AG04449 (cell line): ENCODE data around the gene WDR18.

ENCODE experiments used
- CTCF ChIA-PET: fragments of 350-600 bp; formaldehyde crosslinking; extraction: SDS; loops from one replicate; lab custom pipeline; 2021; ENCODE audit warnings: antibody characterized with exemption; lab: Yijun Ruan, JAX
- POLR2A ChIA-PET: fragments of 400-600, 350-600 bp; formaldehyde crosslinking; extraction: SDS; loops from one replicate; lab custom pipeline; 2020; ENCODE audit warnings: antibody characterized with exemption, inconsistent platforms; lab: Yijun Ruan, JAX
- DNase-seq: peaks from one replicate; pipeline ENCODE4 v3.0.0-alpha.2; 2010; ENCODE audit warnings: low read depth, low spot score
- H3K4me3 ChIP-seq: 2 replicates; pipeline ENCODE4 v1.5.1; 2011; ENCODE audit warnings: low read depth, mild to moderate bottlenecking, control low read depth, low read length
- TF ChIP-seq, protein P1 (sequence below): IDR thresholded peaks from one replicate; pipeline ENCODE4 v1.5.1; 2011; ENCODE audit warnings: mild to moderate bottlenecking, moderate library complexity, low read length, control low read depth, inconsistent platforms; ENCODE audit not compliant: insufficient read depth; ENCODE audit errors: missing control alignments

Gene WDR18

DNA sequence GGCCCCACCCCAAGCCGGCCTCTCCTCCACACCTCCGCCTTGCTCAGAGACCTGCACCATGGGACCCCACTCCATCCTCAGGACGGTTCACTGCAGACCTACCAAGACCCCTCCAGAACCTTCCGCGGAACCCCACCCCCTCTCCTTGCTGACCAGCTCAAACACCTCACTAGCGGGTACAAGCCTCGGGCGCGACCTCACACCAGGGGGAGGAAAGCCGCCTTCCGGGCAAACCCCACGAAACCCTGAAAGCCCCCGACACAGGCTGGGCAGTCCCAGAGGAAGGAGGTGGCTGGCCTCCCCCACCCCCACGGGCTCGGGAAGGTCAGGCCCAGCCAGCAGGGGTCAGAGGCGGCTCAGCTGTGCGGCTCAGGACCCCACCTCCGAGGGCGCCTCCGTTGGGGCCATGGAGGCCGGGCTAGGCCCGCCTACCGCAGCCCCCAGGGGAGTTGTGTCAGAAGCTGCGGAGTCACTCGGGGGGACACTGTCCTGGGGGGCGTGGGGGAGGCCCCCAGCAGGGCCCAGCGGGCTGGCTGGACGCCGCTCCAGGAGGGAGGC, 25.9 kb downstream of the WDR18 start:
- H3K4me3 ChIP-seq, result no peak overlapping the region
- ChIA-PET CTCF (interaction anchor here (1.5 kb wide), 1 partner anchor 10 kb away, joined by 3 read pairs; no protein-coding TSS in a partner anchor), POLR2A (interaction anchor here (0.8 to 1.2 kb wide), 2 partner anchors 11 to 254 kb away, joined by 3 to 4 read pairs; partner anchors contain the start of genes RNU6-2 and TMEM259)
- DNase-seq, result no peak
- TF ChIP-seq, protein P1, sequence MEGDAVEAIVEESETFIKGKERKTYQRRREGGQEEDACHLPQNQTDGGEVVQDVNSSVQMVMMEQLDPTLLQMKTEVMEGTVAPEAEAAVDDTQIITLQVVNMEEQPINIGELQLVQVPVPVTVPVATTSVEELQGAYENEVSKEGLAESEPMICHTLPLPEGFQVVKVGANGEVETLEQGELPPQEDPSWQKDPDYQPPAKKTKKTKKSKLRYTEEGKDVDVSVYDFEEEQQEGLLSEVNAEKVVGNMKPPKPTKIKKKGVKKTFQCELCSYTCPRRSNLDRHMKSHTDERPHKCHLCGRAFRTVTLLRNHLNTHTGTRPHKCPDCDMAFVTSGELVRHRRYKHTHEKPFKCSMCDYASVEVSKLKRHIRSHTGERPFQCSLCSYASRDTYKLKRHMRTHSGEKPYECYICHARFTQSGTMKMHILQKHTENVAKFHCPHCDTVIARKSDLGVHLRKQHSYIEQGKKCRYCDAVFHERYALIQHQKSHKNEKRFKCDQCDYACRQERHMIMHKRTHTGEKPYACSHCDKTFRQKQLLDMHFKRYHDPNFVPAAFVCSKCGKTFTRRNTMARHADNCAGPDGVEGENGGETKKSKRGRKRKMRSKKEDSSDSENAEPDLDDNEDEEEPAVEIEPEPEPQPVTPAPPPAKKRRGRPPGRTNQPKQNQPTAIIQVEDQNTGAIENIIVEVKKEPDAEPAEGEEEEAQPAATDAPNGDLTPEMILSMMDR, result no peak

DNA sequence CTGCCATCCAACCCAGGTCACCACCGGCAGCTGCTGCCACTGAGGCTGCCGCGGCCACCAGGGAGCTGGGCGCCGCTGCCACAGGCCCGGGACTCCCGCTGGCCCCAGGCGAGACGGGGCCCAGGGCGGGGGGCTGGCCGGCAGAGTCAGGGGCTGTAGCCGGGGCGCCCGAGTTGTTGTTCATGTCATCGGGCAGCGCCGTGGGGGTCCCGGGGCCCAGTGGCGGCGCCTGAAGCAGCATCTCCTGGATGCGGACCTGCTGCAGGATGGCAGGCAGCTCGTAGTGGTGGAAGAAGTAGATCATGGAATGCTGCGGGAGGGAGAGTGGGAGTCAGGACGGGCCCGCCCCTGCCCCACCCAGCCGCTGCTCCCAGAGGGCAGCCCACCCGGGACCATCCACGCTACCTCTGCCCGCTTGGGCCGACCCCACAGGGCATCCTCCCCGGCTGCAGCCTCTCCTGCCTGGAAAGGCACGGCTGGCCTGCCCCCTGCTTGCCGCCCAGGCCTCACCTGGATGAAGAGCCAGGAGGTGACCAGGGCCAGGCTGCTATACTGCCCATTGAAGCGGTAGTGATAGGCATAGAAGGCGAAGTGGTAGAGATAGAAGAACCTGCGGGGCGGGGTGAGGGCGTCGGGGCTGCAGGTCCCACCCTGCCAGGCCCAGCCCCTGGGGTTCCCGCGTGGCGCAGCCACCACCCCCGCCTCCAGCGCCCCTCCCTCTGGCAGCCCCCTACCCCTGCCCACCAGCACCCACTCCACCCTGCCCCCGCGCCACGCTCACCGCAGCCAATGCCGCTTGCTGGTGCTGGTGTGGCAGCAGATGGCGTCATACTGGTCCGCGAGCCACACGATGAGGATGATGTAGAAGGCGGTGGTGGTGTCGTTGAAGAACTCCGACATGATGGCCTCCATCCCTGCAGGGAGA, 26.7 kb downstream of the WDR18 start:
- TF ChIP-seq, protein P1, result no peak
- H3K4me3 ChIP-seq, result no peak overlapping the region
- no peak for DNase-seq
- ChIA-PET POLR2A (interaction anchor here (1.2 kb wide), 1 partner anchor 10 kb away, joined by 4 read pairs; the partner anchor contains the start of genes RNU6-2 and TMEM259), CTCF (interaction anchor here (1.5 kb wide), 1 partner anchor 9 kb away, joined by 3 read pairs; no protein-coding TSS in a partner anchor)

DNA sequence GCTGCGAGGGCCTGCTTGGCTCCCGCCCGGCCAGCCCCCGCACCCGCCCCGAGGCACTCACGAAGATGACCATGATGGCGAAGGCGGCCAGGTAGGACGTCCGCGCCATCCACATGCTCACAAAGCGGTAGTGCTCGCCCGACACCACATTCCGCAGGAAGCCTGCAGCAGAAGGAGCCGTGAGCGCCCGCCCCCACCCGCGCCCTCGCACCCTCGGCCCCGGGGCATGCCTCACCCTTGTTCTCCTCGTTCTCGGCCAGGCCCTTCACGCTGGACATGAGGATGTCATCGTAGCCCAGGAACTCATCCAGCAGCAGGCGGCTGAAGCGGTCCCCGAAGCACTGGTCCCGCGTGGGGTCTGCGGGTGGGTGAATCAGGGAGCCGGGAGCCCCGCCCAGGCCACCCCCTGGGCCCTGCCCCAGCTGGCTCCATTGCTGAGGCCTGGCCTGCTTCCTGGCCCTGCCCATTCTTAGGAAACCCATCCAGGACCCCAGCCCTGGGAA, 27.7 kb downstream of the WDR18 start:
- TF ChIP-seq, protein P1, result no peak

DNA sequence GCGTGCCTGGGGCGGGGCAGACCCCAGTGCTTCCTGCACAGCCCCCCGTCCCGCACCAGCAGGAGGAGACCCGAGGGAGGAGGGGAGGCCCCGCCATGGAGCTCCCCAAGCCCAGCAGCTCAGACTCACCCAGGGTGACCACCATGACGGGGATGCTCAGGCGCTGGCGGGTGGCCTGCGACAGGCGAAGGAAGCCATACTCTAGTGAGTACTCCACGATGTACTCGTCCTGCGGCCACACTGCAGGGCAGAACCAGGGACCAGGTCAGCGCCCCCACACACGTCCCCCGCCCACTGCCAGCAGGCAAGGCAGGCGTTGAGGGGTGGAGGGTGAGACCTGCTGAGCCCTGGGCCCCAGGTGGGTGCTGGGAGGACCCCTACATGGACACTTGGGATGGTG, 28.2 kb downstream of the WDR18 start:
- ChIA-PET CTCF (no interaction called here), POLR2A (no interaction called here)
- TF ChIP-seq, protein P1, result no peak

More for the DNA sequence above, 27.7 kb downstream of the WDR18 start:
- DNase-seq, result no peak
- H3K4me3 ChIP-seq, result no peak overlapping the region
- ChIA-PET CTCF (no interaction called here), POLR2A (no interaction called here)

DNA sequence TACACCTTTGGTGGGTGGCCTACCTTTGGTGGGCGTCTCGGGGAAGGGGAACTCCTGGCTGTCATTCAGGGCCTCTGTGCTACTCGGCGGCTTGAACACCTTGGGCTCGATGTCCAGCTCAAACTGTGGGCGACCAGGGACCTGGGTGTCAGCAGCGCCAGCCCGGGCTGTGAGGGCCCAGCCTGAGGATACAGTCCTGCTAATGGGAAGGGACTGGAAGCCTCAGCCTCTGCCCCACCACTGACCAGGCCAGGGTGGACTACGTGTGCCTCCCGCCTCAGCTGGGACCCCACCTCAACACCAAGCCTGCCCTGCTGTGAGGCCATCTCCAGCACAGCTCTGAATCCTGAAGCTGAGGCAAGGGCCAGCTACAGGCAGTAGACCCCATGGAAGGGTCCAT, 29.1 kb downstream of the WDR18 start:
- H3K4me3 ChIP-seq, result no peak overlapping the region
- CTCF ChIA-PET, result interaction anchor here (1.2 kb wide), 1 partner anchor 227 kb away, joined by 3 read pairs; no protein-coding TSS in a partner anchor
- TF ChIP-seq, protein P1, result no peak
- no peak for DNase-seq
- POLR2A ChIA-PET, result interaction anchor here (0.6 kb wide), 1 partner anchor 29 kb away, joined by 4 read pairs; no protein-coding TSS in a partner anchor

More for the DNA sequence above, 28.2 kb downstream of the WDR18 start:
- no peak overlapping the region for H3K4me3 ChIP-seq
- no peak for DNase-seq
